Retinal pigment epithelial cell (primary cell): Measurements from ENCODE around the gene NATD1.

Source experiments
- DNase-seq: peaks from one replicate; pipeline ENCODE4 v3.0.0-alpha.2; 2010; ENCODE audit warnings: low read depth
- H3K4me3 ChIP-seq: 2 replicates; pipeline ENCODE4 v1.5.1; 2011; ENCODE audit warnings: mild to moderate bottlenecking, low read length, control low read depth, moderate library complexity
- TF ChIP-seq, protein P1 (sequence below): conservative IDR thresholded peaks from 2 replicates; pipeline ENCODE4 v1.5.1; 2011; ENCODE audit warnings: low read depth, low read length, control low read depth, inconsistent platforms

The NATD1 gene

DNA sequence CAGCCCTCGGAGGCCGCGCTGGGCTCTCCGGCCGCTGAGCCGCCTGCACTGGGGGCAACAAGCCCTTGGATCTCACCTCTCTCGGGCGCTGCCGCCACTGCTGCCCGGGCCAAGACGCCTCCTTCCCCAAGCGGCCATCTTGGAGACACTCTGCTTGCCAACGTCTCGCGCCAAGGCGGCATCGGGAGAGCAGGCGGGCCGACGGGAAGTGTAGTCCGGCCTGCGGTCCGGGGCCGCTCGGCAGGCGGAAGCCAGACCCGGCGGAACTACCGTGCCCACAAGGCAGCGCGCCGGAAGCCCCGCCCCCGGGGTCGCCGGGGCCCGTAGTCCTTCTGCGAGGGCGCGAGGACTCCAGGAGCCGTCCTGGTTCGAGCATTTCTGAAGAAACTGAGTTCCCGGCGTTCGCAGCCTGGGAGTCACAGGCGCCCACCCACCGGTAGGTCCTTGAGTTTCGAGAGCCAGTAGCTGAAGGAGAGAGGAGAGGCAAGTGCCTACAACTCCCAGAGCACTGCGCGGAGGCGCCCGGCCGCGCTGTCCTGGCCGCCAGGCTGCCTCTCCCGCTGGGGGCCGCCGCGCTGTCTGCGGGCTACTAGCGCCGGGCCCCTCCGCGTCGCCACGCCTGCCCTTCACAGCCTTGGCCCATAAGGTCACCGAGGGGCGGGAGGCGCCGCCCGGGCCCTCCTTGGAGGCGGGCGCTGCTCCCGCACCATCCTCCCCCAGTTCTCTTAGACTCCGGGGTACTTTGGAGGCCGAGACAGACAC lies 39.0 kb downstream of the NATD1 start, which contains the start of gene TMEM11:
TSS of gene TMEM11 (minus strand) at position 147 of the 762 bp plus-strand sequence. CDS start at position 138, 9 bp downstream.
- peak within 1 kb of the TSS; percentile 93 for H3K4me3 ChIP-seq
- TF ChIP-seq, protein P1, sequence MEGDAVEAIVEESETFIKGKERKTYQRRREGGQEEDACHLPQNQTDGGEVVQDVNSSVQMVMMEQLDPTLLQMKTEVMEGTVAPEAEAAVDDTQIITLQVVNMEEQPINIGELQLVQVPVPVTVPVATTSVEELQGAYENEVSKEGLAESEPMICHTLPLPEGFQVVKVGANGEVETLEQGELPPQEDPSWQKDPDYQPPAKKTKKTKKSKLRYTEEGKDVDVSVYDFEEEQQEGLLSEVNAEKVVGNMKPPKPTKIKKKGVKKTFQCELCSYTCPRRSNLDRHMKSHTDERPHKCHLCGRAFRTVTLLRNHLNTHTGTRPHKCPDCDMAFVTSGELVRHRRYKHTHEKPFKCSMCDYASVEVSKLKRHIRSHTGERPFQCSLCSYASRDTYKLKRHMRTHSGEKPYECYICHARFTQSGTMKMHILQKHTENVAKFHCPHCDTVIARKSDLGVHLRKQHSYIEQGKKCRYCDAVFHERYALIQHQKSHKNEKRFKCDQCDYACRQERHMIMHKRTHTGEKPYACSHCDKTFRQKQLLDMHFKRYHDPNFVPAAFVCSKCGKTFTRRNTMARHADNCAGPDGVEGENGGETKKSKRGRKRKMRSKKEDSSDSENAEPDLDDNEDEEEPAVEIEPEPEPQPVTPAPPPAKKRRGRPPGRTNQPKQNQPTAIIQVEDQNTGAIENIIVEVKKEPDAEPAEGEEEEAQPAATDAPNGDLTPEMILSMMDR = no peak

DNA sequence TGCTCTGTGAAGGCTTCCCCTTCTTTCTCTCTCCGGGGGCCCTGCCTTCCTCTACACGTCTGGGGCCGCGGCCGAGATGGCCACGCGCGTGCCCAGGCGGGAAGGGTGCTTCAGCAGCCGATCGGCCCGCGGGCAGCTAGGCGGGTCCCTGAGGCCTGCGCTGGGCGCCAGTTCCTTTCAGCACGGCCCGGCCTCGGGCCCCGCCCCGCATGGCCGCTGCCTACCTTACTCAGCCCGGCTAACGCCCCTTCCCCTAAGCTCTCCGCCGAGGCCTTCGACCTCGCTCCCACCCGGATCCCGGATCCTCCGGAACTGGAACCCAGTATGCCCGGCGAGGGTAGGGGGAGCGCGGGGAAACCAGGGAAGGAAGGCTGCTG lies 39.6 kb downstream of the NATD1 start:
- DNase-seq = no peak
- H3K4me3 ChIP-seq = peak overlapping the region; percentile 93
- TF ChIP-seq, protein P1 = no peak

More for the DNA sequence above, 39.0 kb downstream of the NATD1 start, which contains the start of gene TMEM11:
- DNase-seq = peak; percentile 84

DNA sequence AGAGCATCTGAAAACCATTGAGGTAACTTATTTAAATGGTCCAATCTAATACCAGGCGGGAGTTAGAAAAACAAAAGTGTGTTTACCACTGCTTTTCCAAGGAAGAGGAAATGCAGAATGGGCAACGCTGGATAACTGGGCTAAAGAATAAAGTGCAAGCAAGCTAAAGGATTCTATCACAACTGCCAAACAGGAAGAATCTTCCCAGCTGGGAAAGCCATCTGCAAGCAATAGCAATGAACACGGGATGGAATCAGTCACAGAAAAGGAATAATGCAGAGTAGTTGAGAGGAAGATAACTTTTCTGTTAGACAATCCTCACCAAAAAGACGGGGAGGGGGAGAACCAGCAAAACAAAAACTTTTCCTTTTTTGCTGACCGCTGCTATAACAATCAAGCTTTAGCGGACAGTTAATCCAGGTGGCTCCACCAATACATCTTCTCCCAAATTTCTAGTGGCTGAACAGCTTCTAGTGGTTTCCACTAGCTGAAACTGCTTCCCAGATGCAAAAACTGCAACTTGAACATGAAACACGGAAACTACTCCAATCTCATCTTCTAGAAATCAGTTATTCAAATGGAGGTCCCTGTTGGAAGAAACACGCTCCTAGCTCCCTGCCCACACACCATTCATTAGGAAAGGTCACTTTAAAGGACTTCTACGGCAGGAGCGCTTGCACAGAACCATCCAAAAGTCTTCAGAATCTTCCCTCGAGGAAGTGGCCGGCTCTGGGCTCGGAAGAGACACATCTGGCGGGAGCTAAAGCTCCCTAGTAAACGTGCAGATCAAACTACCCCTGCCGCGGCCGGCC lies 40.2 kb downstream of the NATD1 start:
- peak overlapping the region; percentile 93 for H3K4me3 ChIP-seq
- TF ChIP-seq, protein P1 = no peak
- no peak for DNase-seq

DNA sequence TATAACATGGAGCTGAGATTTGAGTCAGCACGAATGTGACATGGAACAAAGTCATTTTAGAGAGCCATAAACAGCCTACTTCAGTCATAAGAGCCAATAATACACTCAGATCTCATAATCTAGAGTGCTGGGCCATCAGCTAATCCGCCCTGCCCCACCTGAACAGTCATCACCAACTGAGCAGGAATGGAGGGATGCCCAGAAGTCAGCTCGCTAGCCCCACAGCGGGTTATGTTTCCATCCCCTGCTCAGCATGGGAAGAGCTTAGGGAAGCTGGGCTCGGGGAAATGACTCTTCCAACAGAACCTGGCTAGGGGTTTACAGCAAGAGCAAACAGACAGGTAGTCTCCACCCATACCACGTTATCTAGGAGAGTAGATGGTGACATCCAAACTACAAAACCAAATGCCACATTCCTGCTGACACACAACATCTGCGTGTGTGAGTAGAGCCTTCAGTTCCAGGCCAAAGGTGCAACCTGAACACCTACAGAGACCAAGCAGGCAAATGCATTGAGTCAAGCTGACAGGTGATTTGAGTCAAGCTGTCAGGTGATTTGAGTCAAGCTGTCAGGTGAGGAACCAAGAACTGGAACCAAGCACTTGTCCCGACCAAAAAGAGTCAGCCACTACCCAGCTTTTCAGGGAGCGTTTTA lies 41.3 kb downstream of the NATD1 start:
- H3K4me3 ChIP-seq = no peak overlapping the region
- TF ChIP-seq, protein P1 = no peak

DNA sequence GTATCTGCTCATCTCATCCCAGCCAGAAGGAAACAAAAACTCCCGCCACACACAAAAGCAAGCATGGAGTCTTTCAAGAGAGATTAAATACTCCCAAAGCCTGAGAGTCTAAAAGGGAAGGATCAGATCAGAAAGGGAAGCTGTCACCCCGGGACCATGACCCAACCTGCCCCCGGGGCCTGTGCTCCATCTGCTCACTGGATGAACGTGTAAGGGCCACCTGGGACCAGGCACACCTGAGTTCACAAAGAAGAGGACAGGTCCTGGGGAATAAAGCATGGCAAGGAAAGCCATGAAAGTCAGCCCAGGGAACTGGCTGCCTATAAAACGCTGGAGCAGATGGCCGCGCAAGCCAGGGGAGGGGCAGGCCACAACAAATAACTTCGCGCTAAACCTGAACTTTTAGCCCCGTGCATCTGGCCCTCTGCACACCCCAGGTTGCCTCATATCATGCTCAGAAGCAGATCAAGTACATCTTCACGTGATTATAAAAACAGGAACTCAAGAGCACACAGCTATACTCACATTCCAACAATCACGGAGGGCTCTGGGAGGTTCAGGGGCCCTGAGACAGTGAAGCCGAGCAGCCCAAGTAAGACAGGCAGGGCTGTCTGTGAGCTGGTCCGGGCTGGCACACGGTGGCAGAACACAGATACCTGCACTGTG lies 42.7 kb downstream of the NATD1 start:
- no peak overlapping the region for H3K4me3 ChIP-seq
- DNase-seq = no peak
- TF ChIP-seq, protein P1 = no peak

More for the DNA sequence above, 41.3 kb downstream of the NATD1 start:
- no peak for DNase-seq

DNA sequence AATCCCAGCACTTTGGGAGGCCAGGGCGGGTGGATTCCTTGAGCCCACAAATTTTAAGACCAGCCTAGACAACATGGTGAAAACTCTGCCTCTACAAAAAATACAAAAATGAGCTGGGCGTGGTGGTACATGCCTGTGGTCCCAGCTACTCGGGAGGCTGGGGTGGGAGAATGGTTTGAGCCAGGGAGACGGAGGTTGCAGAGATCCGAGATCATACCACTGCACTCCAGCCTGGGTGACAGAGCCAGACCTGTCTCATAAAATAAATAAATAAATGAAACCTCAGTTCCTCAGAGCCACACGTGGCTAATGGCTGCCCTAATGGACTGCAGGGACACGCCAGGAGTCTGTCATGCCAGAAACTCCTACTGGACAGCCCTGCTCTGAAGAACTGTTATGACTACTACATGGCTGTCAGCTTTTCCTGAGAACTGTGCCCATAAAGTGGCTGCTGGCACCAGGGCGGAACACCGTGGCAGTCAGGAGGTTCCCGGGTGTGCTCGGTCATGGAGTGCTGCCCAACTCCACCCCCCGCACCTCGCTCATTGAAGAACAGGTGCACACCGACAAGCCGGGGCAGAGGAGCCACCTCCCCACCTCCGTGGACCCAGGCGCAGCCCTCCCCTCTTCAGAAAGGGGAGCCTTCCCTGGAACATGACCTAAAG lies 43.6 kb downstream of the NATD1 start:
- no peak overlapping the region for H3K4me3 ChIP-seq
- DNase-seq = no peak
- TF ChIP-seq, protein P1 = no peak
